Measurements from ENCODE around the gene VIL1.

The VIL1 gene

DNA sequence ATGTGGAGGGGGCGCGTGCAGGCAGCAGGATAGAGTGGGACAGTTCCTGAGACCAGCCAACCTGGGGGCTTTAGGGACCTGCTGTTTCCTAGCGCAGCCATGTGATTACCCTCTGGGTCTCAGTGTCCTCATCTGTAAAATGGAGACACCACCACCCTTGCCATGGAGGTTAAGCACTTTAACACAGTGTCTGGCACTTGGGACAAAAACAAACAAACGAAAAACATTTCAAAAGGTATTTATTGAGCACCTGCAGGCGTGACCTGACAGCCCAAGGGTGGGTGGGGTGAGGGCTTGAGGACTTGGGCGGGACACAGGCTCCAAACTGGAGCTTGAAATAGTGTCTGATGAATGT is 23.9 kb upstream of the VIL1 start:
- no peak for DNase-seq (ENCODE audit: low spot score)

DNA sequence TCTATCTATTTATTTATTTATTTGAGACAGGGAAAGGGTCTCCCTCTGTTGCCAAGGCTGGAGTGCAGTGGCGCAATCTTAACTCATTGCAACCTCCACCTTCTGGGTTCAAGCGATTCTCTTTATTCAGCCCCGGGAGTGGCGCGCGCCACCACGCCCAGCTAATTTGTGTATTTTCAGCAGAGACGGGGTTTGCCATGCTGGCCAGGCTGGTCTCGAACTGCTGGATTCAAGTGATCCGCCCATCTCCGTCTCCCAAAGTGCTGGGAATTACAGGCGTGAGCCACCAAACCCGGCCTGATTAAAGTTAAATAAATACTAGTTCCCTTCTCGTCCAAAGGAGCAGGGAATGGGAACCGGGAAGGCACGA is 23.5 kb upstream of the VIL1 start:
- DNase-seq (ENCODE audit: low spot score): no peak

DNA sequence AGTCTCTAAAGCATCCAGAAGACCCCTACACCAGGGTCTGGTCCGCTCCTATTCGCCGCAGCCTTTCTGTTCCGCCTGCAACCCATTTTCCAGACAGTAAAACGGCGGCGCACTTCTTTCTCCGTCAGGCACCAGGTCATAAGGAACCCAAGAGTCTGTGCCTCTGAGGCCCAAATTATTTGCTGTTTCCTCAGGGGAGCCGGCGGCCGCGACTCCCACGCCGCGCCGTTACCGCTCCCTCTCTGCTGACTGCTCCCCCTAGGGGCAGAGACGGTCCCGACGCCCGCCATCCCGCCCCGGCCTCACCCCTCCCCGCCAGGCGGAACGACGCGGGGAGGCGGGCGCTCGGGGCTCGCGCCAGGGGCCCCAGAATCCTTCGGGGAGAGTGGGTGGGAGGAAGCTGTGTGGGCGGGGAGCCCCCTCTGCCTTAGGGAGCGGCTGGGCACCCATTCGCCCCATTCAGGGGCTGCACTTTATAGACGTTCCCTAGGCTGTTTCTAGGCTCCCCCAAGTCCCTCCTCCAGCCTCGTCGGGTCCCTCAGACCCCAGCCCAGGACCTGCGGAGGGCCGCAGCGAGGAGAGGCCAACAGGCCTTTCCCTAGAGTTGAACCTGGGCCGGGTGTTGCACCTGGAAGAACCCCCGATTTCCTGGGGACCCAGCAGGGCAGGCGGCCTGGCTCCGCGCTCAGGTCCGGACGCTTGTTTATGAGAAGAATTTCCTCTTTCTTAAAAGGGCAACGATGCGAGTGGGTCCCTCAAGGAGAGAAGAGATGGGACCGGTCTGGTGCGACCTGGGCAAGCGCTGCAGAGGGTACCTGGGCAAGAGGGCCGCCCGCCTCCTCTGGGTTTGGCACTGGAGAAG is 22.9 kb upstream of the VIL1 start:
- peak; percentile 50 for DNase-seq (ENCODE audit: low spot score)

DNA sequence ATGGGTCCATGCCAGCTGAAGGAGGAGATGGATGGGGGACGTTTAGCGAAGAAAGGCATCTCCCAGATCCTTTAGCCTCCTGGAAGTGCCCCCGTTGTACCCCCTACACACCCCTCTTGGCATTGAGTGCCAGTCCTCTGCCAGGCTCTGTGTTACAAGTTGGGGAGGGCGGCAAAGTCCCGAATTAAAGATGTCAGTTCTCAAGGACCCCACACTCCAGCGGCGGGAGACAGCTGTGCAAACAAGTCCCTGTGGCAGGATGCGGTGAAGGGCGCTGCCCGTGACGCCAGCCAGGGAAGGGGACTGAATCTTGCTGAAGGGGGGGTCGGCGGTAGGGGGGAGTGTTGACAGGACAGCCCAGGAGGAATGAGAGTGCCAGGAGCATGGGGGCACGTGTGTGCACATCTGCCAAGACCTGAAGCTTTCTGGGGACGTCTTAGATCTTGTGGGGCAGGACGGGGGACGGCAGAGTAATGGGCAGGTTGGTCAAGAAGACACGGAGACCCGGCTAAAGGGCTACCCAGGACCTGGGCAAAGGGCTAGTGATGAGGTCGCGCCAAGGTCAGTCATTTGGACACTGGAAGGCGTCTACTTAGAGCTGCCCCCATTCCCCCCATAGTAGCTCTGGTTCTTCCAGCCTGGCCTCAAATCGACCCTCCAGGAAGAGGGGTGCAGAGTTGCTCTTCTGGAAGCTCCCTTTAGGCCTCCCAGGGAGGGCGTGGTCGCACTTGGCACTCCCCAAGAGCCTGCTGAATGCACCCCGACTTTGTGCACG is 22.0 kb upstream of the VIL1 start:
- no peak for DNase-seq (ENCODE audit: low spot score)

DNA sequence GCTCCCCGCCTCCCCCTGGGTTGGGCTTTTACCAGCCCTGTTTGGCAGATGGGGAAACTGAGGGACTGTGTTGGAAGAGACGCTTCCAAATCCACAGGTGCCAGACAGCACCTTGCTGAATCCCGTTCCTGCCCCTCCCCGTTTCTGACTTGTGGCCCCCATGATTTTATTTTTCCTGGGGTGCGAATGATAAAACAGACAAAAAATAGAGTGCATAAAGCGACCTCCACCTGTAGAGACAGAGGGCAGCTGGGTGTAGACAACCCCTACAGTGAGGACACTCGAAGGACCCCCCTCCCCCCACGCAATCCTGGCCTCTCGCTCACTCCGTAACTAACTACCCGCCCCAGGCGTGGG is 21.5 kb upstream of the VIL1 start:
- DNase-seq (ENCODE audit: low spot score): no peak

DNA sequence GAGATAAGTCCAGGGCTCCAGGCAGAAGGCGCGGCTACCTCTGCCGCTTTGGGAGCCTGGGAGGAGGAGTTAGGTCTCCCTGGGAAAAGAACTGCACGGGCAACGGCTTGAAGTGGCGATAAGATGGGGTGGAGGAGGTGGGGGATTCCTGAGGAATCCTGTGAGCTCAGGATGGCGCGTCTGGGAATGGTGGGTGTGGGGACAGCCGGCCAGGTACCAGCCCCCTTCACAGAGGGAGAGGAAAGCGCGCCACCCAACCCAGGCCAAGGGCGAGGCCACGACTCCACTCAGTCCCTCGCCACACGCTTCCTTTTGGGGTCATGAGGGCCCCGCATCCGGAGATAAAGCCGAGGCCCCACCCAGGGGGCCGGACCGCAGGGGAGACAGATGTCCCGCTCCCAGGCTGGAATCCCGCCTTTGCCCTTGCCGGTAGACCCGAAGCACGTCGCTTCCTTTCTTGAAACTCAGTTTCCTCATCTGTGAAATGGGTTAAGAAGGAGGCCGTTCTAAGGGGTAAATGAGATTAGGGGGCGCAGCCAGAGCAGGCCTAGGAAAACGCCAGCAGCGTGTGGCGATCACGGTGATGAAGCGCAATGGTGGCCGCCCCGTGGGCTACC is 21.0 kb upstream of the VIL1 start:
- no peak for DNase-seq (ENCODE audit: low spot score)

DNA sequence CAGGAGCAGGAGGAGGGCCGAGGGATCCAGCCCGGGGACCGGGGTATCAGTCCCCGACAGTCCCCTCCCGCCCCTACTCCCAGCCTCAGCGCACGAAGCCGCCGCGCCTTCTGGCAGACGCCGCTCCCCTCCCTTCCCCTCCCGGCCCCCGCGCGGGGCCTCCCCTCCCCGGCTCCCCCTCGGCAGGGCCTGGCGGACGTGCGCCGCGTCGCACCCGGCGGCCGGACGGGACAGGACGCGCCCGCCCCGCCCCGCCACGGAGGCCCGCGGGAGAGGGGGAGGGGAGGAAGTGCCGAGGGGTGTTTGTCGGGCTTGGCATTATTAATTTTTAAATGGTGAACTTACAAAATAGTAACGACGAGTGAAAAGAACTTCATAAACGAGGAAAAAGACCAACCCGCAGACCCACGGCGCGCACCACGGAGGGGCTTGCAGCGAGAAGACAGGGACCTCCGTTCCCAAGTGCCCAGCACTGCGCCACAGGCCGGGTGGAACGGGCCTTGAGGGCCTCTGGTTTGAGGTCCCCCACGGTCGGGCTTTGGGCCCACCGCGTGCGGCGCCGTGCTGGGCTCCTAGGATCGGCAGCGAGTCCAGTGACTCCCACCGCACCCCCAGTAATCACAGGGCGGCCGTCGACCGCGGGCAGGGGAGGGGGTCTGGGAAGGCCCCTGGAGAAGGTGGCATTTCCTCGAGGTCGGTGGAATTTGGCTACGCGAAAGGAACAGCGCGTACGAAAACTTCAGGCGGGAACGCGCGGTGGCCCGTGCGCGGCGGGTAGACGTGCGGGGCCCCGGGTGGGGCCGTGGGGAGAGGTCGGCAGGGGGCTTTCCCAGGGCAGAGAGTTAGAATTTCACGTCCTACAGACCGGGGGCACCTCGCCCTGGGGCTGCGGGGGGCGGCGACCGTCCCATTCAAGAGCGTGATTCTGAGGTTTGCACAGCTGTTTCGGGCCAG is 20.2 kb upstream of the VIL1 start:
- no peak for DNase-seq (ENCODE audit: low spot score)

DNA sequence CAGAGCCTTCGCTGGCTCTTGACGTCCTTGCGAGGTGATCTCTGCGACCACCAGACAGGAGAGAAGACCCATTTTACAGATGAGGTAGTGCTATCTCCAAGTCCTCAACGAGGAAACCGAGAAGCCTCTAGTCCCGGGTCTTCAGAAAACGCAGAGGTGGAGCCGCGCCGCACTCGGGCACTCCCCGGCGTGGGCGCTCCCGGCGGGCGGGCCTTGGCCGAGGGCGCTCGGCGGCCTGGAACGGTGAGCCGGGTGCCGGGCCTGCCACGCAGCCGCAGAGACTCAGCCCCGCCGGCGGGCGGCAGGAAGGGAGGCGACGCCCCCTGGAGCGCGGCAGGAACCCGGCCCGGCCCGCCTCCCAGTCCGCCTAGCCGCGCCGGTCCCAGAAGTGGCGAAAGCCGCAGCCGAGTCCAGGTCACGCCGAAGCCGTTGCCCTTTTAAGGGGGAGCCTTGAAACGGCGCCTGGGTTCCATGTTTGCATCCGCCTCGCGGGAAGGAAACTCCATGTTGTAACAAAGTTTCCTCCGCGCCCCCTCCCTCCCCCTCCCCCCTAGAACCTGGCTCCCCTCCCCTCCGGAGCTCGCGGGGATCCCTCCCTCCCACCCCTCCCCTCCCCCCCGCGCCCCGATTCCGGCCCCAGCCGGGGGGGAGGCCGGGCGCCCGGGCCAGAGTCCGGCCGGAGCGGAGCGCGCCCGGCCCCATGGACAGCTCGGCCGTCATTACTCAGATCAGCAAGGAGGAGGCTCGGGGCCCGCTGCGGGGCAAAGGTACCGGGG is 19.3 kb upstream of the VIL1 start, which contains the start of gene CTDSP1:
Gene CTDSP1, plus strand, starts transcription at position 478 of the 776 bp plus-strand sequence. Its CDS starts 223 bp downstream, at position 701.
- DNase-seq (ENCODE audit: low spot score): peak; percentile 88

DNA sequence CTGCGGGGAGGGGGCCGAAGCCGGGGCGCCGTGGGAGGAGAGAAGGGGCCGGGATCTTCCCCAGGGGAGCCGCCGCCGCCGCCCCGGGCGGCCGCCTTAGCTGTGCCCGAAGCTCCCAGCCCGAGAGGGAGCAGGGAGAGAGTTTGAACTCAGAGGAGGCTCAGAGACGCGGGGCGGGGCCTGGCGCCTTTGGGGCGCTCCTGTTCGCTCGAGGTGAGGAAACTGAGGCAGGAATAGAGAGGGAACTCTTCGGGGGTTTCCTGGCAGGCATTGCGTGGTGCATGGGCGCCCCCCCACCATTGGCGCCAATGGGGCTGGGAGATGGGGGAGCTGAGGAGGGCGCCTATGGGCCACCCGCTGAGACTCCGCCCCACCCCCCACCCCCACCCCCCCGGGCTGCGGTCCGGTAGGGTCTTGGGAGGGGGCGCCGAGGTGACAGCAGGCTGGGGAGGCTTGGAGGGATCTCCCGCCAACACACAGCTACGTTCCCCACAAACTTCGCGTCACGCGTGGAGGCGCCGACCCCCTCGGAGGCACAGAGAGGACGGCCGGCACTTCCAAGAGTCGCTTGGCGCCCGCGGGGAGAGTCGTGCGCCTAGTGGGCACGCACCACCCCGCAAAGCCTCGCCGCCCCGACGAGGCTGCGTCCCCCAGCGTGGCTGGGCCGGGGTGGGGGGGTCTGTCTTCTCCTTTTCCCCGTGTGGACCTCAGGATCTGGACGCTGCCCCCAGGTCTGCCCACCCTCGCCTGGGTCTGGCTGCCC is 18.6 kb upstream of the VIL1 start:
- no peak for DNase-seq (ENCODE audit: low spot score)

DNA sequence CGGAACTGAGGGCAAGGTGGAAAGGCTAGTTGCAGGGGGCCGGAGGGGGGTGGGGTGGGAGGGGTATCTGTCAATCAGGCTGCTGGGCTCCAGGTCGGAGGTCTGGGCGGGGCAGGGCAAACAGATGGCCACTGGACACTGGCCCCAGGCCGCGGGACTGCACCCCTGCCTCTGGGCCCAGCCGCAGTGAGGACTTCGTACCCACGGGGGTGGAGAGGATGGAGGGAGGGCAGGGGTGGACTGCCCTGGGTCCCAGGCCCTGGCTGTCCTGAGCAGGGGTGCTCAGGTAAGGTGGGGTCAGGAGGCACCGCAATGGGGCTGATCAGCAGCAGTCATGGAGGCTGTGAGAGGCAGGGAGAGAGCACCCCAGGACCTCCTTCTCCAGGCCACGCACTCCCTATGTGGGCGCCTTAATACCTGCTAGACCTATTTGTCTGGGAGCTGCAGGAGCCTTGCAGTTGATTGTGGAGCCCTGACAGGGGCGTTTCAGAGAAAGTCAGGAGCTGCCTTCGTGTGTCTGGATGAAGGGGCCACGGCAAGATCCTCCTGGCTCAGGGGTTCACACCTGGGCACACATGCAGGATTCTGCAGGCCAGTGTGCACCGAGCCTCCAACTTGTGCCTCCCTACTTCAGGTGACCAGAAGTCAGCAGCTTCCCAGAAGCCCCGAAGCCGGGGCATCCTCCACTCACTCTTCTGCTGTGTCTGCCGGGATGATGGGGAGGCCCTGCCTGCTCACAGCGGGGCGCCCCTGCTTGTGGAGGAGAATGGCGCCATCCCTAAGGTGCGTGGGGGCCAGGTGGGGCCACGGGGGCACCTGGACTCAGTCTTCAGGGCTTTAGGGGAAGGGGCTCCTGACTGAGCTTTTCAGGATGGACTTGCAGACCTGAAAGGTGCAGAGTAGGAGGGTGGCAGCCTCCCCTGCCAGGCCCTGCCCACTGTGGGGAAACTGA is 17.7 kb upstream of the VIL1 start:
- no peak for DNase-seq (ENCODE audit: low spot score)

DNA sequence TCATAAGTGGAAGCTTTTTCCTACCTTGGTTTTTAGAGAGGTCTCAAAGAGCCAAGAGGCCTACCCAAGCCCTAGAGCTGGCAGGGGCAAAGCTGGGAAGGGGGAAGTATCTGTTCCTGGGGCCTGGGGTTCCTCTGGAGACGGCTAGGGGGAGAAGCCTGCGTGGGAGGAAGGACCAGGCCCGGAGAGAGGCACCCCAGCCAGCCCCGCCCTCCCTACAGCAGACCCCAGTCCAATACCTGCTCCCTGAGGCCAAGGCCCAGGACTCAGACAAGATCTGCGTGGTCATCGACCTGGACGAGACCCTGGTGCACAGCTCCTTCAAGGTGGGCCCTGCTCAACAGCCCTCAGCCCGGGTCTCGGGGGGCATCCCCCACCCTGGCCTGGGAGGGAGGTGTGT is 17.0 kb upstream of the VIL1 start:
- no peak for DNase-seq (ENCODE audit: low spot score)

DNA sequence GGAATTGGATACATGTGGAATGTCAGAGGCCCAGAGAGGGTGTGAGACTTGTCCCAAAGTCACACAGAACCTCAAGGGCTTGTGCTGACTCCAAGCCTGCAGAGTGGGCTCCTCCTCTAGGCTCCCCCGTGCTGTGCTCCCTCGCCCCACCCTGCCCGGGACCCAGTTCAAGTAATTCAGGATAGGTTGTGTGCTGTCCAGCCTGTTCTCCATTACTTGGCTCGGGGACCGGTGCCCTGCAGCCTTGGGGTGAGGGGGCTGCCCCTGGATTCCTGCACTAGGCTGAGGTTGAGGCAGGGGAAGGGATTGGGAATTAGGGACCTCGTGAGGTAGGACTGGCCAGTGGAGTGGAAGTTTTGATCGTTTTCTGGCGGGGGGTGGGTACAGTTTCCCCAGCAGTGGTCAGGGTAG is 16.4 kb upstream of the VIL1 start:
- no peak for DNase-seq (ENCODE audit: low spot score)

DNA sequence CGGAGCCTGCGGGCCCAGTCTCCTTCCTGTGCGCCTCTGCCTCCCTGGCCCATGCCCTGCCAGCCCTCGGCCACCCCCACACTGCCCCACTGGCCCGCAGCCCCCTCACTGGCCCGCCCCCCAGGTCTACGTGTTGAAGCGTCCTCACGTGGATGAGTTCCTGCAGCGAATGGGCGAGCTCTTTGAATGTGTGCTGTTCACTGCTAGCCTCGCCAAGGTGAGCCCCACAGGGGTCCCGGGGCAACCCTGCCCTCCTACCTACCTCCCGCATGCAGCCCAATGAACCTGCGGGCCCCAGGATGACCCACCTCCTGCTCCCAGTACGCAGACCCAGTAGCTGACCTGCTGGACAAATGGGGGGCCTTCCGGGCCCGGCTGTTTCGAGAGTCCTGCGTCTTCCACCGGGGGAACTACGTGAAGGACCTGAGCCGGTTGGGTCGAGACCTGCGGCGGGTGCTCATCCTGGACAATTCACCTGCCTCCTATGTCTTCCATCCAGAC is 16.0 kb upstream of the VIL1 start:
- no peak for DNase-seq (ENCODE audit: low spot score)

DNA sequence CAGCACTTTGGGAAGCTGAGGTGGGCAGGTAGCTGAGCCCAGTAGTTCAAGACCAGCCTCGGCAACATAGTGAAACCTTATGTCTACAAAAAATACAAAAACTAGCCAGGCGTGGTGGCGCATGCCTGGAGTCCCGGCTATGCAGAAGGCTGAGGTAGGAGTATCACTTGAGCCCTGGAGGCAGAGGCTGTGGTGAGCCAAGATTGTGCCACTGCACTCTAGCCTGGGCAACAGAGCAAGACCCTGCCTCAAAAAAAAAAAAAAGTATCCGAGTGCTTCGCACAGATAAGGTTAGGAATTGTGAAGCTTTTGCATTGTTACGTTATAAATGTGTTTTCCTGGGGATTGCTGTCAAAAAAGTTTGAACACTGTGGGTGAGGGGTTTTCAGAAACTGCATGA is 15.1 kb upstream of the VIL1 start:
- DNase-seq (ENCODE audit: low spot score): no peak

DNA sequence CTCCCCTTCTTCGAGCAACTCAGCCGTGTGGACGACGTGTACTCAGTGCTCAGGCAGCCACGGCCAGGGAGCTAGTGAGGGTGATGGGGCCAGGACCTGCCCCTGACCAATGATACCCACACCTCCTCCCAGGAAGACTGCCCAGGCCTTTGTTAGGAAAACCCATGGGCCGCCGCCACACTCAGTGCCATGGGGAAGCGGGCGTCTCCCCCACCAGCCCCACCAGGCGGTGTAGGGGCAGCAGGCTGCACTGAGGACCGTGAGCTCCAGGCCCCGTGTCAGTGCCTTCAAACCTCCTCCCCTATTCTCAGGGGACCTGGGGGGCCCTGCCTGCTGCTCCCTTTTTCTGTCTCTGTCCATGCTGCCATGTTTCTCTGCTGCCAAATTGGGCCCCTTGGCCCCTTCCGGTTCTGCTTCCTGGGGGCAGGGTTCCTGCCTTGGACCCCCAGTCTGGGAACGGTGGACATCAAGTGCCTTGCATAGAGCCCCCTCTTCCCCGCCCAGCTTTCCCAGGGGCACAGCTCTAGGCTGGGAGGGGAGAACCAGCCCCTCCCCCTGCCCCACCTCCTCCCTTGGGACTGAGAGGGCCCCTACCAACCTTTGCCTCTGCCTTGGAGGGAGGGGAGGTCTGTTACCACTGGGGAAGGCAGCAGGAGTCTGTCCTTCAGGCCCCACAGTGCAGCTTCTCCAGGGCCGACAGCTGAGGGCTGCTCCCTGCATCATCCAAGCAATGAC is 14.4 kb upstream of the VIL1 start:
- no peak for DNase-seq (ENCODE audit: low spot score)

DNA sequence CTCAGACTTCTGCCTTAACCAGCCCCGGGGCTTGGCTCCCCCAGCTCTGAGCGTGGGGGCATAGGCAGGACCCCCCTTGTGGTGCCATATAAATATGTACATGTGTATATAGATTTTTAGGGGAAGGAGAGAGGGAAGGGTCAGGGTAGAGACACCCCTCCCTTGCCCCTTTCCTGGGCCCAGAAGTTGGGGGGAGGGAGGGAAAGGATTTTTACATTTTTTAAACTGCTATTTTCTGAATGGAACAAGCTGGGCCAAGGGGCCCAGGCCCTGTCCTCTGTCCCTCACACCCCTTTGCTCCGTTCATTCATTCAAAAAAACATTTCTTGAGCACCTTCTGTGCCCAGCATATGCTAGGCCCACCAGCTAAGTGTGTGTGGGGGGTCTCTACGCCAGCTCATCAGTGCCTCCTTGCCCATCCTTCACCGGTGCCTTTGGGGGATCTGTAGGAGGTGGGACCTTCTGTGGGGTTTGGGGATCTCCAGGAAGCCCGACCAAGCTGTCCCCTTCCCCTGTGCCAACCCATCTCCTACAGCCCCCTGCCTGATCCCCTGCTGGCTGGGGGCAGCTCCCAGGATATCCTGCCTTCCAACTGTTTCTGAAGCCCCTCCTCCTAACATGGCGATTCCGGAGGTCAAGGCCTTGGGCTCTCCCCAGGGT is 13.7 kb upstream of the VIL1 start:
- no peak for DNase-seq (ENCODE audit: low spot score)

DNA sequence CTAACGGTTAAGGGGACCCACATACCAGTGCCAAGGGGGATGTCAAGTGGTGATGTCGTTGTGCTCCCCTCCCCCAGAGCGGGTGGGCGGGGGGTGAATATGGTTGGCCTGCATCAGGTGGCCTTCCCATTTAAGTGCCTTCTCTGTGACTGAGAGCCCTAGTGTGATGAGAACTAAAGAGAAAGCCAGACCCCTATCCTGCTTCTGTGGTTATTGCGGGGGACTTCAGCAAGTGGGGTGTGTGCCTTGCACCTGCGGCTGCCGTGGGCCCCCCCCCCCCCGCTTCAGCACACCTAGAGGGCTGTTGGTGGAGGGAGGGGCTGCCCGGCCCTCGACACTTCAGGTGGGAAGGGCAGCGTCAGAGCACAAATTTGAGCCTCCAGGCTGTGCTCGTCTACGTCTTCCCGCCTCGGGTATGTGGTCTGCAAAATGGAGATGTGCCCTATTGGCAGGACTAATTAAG is 13.1 kb upstream of the VIL1 start:
- DNase-seq (ENCODE audit: low spot score): no peak
